Fibroblast of the aortic adventitia (primary cell): Measurements from ENCODE around the gene TADA2A. TPM values are rescaled to one million over a fixed set of nuclear protein-coding genes. Genes with fewer than 3 reads are reported as not detected.

Experiments used
- DNase-seq: peaks from one replicate; pipeline ENCODE4 v3.0.0-alpha.2; 2010; ENCODE audit warnings: low read depth
- H3K4me3 ChIP-seq: 2 replicates; pipeline ENCODE4 v1.5.1; 2011; ENCODE audit warnings: low read depth, mild to moderate bottlenecking, control low read depth, low read length, moderate library complexity
- CTCF ChIP-seq: IDR thresholded peaks from 2 replicates; pipeline ENCODE4 v1.5.1; 2011; ENCODE audit warnings: mild to moderate bottlenecking, low read length, control low read depth, inconsistent platforms; ENCODE audit not compliant: insufficient read depth
- total RNA-seq: library from RNA; depleted of rRNA; stranded (reverse); fragments of >200 nt; gene quantifications from 2 replicates; pipeline ENCODE4 v1.2.3, GENCODE V29; 2012; ENCODE audit warnings: low replicate concordance

The TADA2A gene
- total RNA-seq, 1 donor, result 21.3 TPM

GRCh38 chr17:37485938-37486570, 79.4 kb downstream of the TADA2A start:
- DNase-seq, result no peak
- TF ChIP-seq CTCF, result no peak
- no peak overlapping the region for H3K4me3 ChIP-seq

- TF ChIP-seq CTCF, result no peak
- peak overlapping the region; percentile 84 for H3K4me3 ChIP-seq
- DNase-seq, result peak; percentile 94
These were observed 81.4 kb downstream of the TADA2A start for GRCh38 chr17:37488009-37488604.

- TF ChIP-seq CTCF, result no peak
- DNase-seq, result peak; percentile 92
- peak overlapping the region; percentile 84 for H3K4me3 ChIP-seq
These were observed 82.0 kb downstream of the TADA2A start for GRCh38 chr17:37488607-37489196.

GRCh38 chr17:37489197-37490001, 82.7 kb downstream of the TADA2A start, which contains the start of gene DUSP14:
Gene DUSP14, plus strand, starts transcription at chr17:37489891. Its CDS starts 22,382 bp downstream, at chr17:37512273.
- no peak for TF ChIP-seq CTCF
- H3K4me3 ChIP-seq, result peak within 1 kb of the TSS; percentile 84
- peak; percentile 70 for DNase-seq

GRCh38 chr17:37490022-37490587, 83.4 kb downstream of the TADA2A start:
- peak; percentile 48 for DNase-seq
- TF ChIP-seq CTCF, result no peak
- peak overlapping the region; percentile 84 for H3K4me3 ChIP-seq
